ENCODE data around the gene TOM1L1. TPM values are rescaled to one million over a fixed set of nuclear protein-coding genes. Genes with fewer than 3 reads are reported as not detected.

Gene TOM1L1
- total RNA-seq, 1 donor, result 1.3 TPM

DNA sequence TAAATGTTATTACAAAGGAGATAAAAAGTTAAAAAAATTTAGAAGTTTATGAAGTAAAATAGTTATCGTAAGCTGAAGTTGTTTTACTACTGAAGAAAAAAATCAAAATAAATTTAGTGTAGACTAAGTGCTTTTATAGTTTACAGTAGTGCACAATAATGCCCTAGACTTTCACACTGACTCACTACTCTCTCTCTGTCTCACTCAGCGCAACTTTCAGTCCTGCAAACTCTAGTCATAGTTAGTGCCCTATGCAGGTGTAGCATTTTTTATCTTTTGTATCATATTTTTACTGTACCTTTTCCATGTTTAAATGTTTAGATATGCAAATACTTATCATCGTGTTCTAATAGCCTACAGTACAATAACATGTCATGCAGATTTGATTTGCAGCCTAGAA, 17.7 kb upstream of the TOM1L1 start:
- Histone ChIP-seq H3K4me1 (ENCODE audit: insufficient read depth, low read length) (no peaks in the 10 kb centered on the region), H3K9me3 (ENCODE audit: low read depth, low read length) (no peaks in the 10 kb centered on the region), H3K4me3 (ENCODE audit: low read length) (no peak overlapping the region), H3K27me3 (ENCODE audit: insufficient read depth, low read length) (no peaks in the 10 kb centered on the region)

DNA sequence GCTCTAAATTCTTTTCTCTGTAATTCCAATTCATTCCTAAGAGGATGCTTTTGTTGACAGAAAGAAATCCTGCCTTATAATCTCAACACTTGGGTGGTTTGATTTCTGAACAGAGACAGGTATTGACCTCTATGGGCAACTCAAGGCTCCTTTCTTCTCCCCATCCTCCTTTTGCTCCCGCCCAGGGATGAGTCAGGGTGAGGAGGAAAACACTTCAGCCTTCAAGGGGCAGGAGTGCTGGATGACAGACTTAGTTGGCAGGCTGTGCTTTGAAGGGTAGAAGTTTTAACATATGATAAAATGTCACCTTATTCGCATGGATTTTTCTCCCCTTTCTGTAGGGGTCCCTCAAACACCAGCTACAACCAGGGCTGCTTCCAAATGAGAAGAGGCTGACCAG, 16.7 kb upstream of the TOM1L1 start:
- Histone ChIP-seq H3K4me1 (ENCODE audit: insufficient read depth, low read length) (no peaks in the 10 kb centered on the region), H3K27me3 (ENCODE audit: insufficient read depth, low read length) (no peaks in the 10 kb centered on the region), H3K4me3 (ENCODE audit: low read length) (no peak overlapping the region)

DNA sequence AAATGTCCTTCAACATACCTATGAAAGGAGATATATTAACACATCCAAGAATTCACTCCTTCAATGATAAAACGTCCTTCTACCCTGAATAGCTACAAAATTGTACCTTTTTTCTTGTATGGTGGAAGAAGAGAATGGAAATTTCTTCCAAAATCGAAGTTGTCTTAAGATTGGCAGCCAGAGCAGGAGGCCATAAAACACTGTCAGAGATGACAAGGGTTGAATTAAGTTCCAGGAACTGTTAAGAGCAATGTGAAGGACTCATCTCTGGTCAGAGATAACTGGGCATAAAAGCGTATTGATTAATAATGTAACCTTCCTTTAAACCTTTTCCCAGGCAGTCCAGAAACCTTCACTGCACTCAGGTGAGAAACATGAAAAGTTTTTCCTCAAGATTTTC, 12.9 kb upstream of the TOM1L1 start:
- no peak overlapping the region for H3K4me3 ChIP-seq (ENCODE audit: low read length)
- no peaks in the 10 kb centered on the region for H3K27me3 ChIP-seq (ENCODE audit: insufficient read depth, low read length)
- H3K4me1 ChIP-seq (ENCODE audit: insufficient read depth, low read length), result no peaks in the 10 kb centered on the region
- H3K9me3 ChIP-seq (ENCODE audit: low read depth, low read length), result no peaks in the 10 kb centered on the region

More for the DNA sequence above, 16.7 kb upstream of the TOM1L1 start:
- no peaks in the 10 kb centered on the region for H3K9me3 ChIP-seq (ENCODE audit: low read depth, low read length)

DNA sequence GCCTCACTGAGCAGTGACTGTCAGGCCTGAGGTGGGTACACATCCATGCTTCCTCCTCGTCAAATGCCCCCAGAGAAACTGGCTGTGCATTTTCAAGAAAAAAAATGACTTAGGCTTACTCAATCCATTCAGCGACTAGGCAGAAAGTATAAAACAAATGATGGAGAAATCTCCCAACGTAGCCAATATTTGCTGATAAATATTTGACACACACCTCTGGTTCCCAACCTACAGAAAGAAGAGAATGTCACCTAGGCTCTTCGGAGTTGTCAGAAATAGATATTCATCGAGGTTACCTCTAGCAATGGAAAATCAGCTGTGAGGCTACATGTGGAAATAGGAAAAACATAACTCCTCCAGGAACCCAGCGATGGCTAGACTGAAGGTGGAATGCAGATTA, 12.4 kb upstream of the TOM1L1 start:
- Histone ChIP-seq H3K27me3 (ENCODE audit: insufficient read depth, low read length) (no peaks in the 10 kb centered on the region), H3K4me3 (ENCODE audit: low read length) (no peak overlapping the region), H3K4me1 (ENCODE audit: insufficient read depth, low read length) (no peaks in the 10 kb centered on the region), H3K9me3 (ENCODE audit: low read depth, low read length) (no peaks in the 10 kb centered on the region)

DNA sequence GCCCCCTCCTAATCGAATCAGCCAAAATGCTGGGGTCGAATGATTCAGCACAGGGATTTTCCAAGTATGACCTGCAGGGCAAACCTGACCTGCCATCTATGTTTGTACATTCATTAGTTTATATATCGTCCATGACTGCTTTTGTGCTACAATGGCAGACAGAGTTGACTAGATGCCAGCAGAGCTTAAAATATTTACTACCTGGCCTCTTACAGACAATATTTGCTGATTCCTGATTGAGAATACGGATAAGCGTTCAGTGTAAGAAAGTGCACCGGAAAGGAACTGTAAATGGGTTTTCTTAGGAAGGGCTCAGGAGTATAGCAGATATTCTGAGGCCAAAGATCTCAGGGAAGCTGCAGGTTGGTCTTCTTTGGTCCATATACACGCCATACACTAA, 11.7 kb upstream of the TOM1L1 start:
- Histone ChIP-seq H3K4me1 (ENCODE audit: insufficient read depth, low read length) (no peaks in the 10 kb centered on the region), H3K27me3 (ENCODE audit: insufficient read depth, low read length) (no peaks in the 10 kb centered on the region), H3K4me3 (ENCODE audit: low read length) (no peak overlapping the region), H3K9me3 (ENCODE audit: low read depth, low read length) (no peaks in the 10 kb centered on the region)

DNA sequence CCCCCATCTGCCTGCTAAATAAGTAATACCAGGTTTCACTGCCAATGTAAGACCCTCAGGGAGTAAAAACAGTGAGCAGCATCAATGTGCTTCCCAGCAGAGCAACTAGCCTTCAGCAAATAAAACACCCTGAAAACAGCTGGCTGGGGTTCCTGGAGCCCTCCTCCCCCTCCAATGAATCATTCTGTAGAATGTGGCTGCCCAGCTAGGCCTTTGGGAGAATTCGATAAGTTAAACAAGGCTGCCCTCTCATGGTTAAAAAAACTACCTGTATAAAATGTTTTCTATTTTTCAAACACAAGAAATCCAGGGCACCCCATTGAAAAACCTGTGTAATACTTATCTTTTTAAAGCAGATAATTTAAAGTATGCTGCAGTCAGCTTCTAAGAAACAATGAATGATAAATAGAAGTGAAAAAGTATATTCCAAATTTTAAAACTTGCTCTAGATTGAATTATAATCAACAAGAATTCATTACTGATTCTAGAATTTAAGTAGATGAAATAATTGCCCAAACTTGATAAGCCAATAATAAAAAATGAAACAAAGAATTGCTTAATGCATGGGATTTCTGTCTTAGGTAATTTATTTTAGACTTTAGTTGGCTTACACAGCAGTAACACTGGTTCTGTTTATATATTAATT, 9.4 kb upstream of the TOM1L1 start:
- H3K4me1 ChIP-seq (ENCODE audit: insufficient read depth, low read length), result no peaks in the 10 kb centered on the region
- H3K4me3 ChIP-seq (ENCODE audit: low read length), result no peak overlapping the region
- H3K27me3 ChIP-seq (ENCODE audit: insufficient read depth, low read length), result peaks cover 2% of the 10 kb centered on the region
- no peaks in the 10 kb centered on the region for H3K9me3 ChIP-seq (ENCODE audit: low read depth, low read length)

DNA sequence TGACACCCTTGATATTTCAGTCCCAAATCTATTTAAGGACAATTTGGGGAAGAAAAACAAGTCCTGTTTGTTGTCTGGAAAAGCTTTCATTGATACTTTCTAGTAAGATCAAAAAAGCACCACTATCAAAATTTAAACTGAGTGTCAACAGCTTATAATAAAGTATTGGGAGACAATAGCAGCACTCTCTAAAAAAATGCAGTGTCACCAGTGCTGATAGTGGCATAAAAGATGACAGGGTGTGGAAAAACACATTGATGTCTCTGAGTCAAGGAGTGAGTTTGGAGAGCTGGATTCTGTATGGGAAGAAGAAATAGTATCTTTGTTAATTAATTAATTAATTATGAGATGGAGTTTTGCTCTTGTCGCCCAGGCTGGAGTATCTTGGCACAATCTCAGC, 8.3 kb upstream of the TOM1L1 start:
- no peak overlapping the region for H3K4me3 ChIP-seq (ENCODE audit: low read length)
- peaks cover 2% of the 10 kb centered on the region for H3K27me3 ChIP-seq (ENCODE audit: insufficient read depth, low read length)
- no peaks in the 10 kb centered on the region for H3K9me3 ChIP-seq (ENCODE audit: low read depth, low read length)
- no peaks in the 10 kb centered on the region for H3K4me1 ChIP-seq (ENCODE audit: insufficient read depth, low read length)

DNA sequence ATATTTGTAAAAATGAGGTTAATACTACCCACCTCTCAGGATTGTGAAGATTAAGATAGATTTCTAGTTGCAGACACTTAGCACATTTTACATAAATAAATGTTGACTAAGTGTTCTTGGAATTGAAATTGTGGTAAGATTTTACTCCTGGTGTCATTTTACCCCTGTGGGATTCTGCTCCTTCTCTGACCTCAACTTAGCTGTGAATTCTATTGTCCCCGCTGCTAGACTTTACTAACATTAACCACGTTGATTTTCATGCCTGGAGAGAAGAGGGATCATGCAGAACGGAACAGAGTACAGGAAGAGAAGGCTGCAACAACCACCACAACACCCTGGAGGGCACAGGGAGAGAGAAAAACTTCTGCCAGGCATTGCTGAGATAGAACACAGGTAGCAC, 2.1 kb upstream of the TOM1L1 start:
- Histone ChIP-seq H3K4me1 (ENCODE audit: insufficient read depth, low read length) (peaks cover 4% of the 10 kb centered on the region), H3K9me3 (ENCODE audit: low read depth, low read length) (no peaks in the 10 kb centered on the region), H3K4me3 (ENCODE audit: low read length) (no peak overlapping the region), H3K27me3 (ENCODE audit: insufficient read depth, low read length) (peaks cover 28% of the 10 kb centered on the region)

DNA sequence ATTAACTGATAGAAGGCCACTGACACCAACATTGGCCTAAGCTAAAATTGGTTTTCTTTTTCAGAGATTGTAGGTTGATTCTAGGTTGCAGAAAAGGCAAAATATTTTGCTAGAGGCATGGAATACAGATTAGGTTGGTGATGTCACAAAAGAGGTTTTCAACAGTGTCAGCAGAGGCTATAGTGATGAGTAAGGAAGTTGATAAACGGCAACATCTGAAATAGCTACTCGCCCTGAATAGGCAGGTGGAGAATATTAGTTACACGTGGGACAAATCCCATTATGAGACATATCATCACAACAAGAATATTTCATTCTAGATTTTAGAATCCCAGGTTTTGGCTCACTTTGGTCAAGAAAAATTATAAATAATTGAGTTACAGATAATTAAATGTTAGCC, 1.5 kb upstream of the TOM1L1 start:
- Histone ChIP-seq H3K4me3 (ENCODE audit: low read length) (no peak overlapping the region), H3K4me1 (ENCODE audit: insufficient read depth, low read length) (peaks cover 4% of the 10 kb centered on the region), H3K27me3 (ENCODE audit: insufficient read depth, low read length) (peaks cover 28% of the 10 kb centered on the region), H3K9me3 (ENCODE audit: low read depth, low read length) (no peaks in the 10 kb centered on the region)

DNA sequence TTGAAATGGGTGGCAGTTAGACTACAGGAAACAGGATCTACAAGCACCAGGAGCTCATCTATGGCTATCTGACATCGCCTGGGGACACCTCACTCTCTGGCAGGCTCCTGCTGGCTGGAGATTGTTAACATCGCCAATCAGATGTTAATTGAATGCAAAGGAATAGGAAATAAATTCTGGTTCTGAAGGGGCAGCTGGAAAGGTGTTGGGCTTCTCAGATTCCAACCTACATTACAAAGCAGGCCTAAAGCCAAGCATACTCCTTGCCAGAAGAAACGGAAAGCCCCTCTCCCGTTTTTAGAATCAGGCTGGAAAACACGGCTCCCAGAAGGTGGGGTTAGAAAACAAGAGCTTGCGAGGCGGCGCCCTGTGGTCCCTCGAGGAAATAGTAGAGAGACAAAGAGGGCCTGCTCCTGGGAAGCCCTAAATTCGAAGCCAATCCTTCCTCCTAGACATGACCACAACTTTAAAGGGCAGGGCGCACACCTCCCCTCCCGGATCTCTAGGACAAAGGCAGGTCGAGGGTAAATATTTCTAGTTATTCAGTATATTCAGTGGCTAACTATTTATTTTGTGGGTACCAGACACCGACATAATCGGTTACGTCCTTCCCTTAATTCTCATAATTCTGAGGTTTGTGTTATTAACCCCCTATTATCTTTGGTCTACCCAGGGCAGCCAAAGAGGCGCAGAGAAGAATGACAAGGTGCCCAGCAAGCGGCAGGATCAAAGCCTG, 763 bp upstream of the TOM1L1 start:
- Histone ChIP-seq H3K4me3 (ENCODE audit: low read length) (no peak overlapping the region), H3K27me3 (ENCODE audit: insufficient read depth, low read length) (peaks cover 28% of the 10 kb centered on the region), H3K4me1 (ENCODE audit: insufficient read depth, low read length) (peaks cover 4% of the 10 kb centered on the region), H3K9me3 (ENCODE audit: low read depth, low read length) (no peaks in the 10 kb centered on the region)

DNA sequence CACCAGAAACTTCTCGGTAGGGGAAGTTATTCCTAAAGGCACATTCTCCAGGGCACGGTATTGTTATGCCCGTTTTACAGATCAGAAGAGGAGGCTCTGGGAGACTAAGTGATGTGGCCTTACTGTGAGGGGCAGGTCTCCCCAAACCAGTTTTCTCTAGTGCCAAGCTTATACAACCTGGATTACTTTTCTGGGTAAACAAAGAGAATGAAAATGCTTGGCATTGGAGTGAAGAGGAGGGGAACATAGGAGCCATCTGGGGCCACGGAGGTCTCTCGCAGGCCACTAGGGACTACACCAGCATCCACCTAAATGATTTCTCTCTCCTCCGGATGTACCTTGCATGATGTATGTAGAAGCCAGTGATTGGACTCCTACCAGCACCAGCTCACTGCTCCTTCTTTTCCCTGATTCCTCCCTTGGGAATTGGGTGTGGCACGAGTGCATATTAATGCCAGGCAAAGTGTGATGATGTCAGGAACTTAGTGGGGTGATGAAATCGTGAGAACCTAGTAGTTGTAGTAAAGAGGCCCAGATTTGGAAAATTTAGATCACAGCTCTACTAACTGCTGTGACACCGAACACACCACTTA, 674 bp downstream of the TOM1L1 start:
- Histone ChIP-seq H3K9me3 (ENCODE audit: low read depth, low read length) (no peaks in the 10 kb centered on the region), H3K27me3 (ENCODE audit: insufficient read depth, low read length) (peaks cover 26% of the 10 kb centered on the region), H3K4me3 (ENCODE audit: low read length) (no peak overlapping the region), H3K4me1 (ENCODE audit: insufficient read depth, low read length) (peaks cover 4% of the 10 kb centered on the region)

DNA sequence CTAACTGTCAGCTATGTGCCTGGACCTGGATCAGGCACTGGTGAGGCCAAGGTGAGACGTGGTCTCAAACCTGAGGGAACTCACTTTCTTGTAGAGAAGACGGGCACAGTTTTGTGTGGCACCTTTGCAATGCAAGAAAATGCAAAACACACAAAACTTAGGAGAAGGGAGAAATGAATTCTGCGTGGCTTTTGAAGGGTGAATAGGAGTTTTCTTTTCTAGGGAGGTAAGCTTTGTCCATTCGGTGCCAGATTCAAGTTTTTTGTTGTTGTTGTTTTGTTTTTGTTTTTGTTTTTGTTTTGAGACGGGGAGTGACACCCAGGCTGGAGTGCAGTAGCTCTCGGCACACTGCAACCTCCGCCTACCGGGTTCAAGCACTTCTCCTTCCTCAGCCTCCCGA, 1.4 kb downstream of the TOM1L1 start:
- no peaks in the 10 kb centered on the region for H3K9me3 ChIP-seq (ENCODE audit: low read depth, low read length)
- no peak overlapping the region for H3K4me3 ChIP-seq (ENCODE audit: low read length)
- peaks cover 4% of the 10 kb centered on the region for H3K4me1 ChIP-seq (ENCODE audit: insufficient read depth, low read length)

DNA sequence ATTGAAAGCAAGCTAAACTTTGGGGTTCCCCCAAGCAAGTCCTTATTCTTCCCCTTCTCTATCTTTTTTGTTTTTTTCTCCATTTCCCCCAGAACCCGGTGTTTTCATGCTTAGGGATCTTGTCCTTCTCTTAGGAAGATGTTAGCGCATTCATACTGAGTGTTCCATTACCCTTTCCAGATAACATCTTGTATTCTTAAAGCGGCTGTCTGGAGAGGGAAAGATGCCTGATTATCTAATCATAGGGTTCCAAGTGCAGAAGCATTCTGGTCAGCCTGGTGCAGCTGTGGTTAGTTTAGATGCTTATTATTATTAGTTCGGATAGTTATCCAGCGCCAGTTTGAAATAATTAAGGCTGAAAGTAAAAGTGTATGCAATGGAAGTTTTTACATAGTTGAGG, 2.0 kb downstream of the TOM1L1 start:
- Histone ChIP-seq H3K4me1 (ENCODE audit: insufficient read depth, low read length) (peaks cover 4% of the 10 kb centered on the region), H3K4me3 (ENCODE audit: low read length) (no peak overlapping the region)

More for the DNA sequence above, 1.4 kb downstream of the TOM1L1 start:
- peaks cover 26% of the 10 kb centered on the region for H3K27me3 ChIP-seq (ENCODE audit: insufficient read depth, low read length)

DNA sequence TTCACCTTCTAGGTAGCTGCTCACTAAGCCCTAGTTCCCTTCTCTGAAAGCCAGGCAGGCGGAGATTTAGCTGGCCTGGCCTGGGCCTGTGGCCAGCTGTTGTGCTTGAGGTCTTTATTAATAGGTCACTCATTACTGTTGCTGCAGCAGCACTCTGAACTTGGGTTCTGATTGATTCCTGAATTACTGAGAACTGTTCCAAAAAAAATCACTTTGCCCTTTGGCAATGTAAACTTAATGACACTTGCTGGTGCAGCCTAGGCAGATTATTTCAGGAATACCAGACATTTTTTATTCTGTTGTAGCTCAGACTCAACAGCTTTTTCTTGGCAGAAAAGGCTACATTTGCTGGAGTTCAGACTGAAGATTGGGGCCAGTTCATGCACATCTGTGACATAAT, 2.7 kb downstream of the TOM1L1 start:
- peaks cover 26% of the 10 kb centered on the region for H3K27me3 ChIP-seq (ENCODE audit: insufficient read depth, low read length)
- peaks cover 4% of the 10 kb centered on the region for H3K4me1 ChIP-seq (ENCODE audit: insufficient read depth, low read length)
- no peaks in the 10 kb centered on the region for H3K9me3 ChIP-seq (ENCODE audit: low read depth, low read length)
- H3K4me3 ChIP-seq (ENCODE audit: low read length), result no peak overlapping the region

More for the DNA sequence above, 2.0 kb downstream of the TOM1L1 start:
- Histone ChIP-seq H3K9me3 (ENCODE audit: low read depth, low read length) (no peaks in the 10 kb centered on the region), H3K27me3 (ENCODE audit: insufficient read depth, low read length) (peaks cover 26% of the 10 kb centered on the region)

DNA sequence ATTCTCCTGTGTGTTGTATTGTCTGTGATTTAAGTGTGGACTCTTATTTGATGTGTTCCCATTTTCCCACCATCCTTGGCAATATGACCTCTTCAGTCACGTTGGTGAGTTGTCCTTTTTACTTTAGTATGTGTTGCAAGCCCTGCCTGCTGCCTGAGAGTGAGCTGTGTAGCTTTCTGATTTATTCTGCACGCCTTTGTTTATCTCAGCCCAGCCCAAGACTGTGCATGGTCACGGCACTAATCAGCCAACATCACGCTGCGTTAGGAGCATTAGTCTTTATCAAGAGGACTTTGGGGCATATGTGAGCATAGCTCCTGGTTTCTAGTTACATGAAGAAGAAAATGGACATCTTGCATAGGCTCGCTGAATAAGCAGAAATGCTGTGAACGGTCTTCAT, 6.0 kb downstream of the TOM1L1 start:
- Histone ChIP-seq H3K9me3 (ENCODE audit: low read depth, low read length) (no peaks in the 10 kb centered on the region), H3K27me3 (ENCODE audit: insufficient read depth, low read length) (peaks cover under 1% of the 10 kb centered on the region), H3K4me3 (ENCODE audit: low read length) (no peak overlapping the region), H3K4me1 (ENCODE audit: insufficient read depth, low read length) (no peaks in the 10 kb centered on the region)

Measured in mononuclear cell (primary cell).